ENCODE data around the gene IER2. TPM values are rescaled to one million over a fixed set of nuclear protein-coding genes. Genes with fewer than 3 reads are reported as not detected.

IER2 gene
- total and polyA plus RNA-seq, 9 of the 15 experiments (the other 6 are each of a cell fraction or from before 2014, with no cell fraction given): 4.5 to 205 (median 23.7) TPM

GRCh38 chr19:13154911-13155471 lies 4.8 kb downstream of the IER2 start (continued):
- no peak for TF ChIP-seq TOE1 (IDR thresholded peaks at IDR 0.05; ENCODE audit: borderline replicate concordance)
- no peak for TF ChIP-seq TOE1 (CRISPR knock-in tag; IDR thresholded peaks at IDR 0.05; ENCODE audit: borderline replicate concordance, low read depth)
- TF ChIP-seq BRF1 (IDR thresholded peaks at IDR 0.05; ENCODE audit: borderline replicate concordance, extremely low read depth, insufficient read length): no peak
- TF ChIP-seq MXI1 (IDR thresholded peaks at IDR 0.05; ENCODE audit: low read depth, low read length): peak; percentile 57
- peak in 1 of 2 experiments; percentile 47 for TF ChIP-seq AFF1 (IDR thresholded peaks at IDR 0.05; ENCODE audit: low read depth in 1 of 2, partially characterized antibody in 2 of 2)
- no peak for TF ChIP-seq ZNF561 (CRISPR knock-in tag; conservative IDR thresholded peaks at IDR 0.05)
- TF ChIP-seq ZNF592 (IDR thresholded peaks at IDR 0.05): no peak
- TF ChIP-seq BDP1 (IDR thresholded peaks at IDR 0.05; ENCODE audit: insufficient read depth, insufficient read length): no peak
- no peak for TF ChIP-seq GATAD2A (IDR thresholded peaks at IDR 0.05)
- TF ChIP-seq ZNF384 (IDR thresholded peaks at IDR 0.05; ENCODE audit: low read depth, low read length): no peak
- TF ChIP-seq RREB1 (CRISPR knock-in tag; IDR thresholded peaks at IDR 0.05): no peak
- TF ChIP-seq RHOXF2B (CRISPR knock-in tag; conservative IDR thresholded peaks at IDR 0.05): 0 out of 2 replicates have a peak, but pooled peaks have one; percentile 11
- TF ChIP-seq USF2 (CRISPR knock-in tag; IDR thresholded peaks at IDR 0.05): peak; percentile 30; the same call in 1 of the 2 replicates
